ENCODE measurements around the gene VWF. TPM values are rescaled to one million over a fixed set of nuclear protein-coding genes. Genes with fewer than 3 reads are reported as not detected.

The VWF gene
- total and polyA plus RNA-seq, 2 donors (not counting 1 experiment from before 2014, with no cell fraction given) = not detected

DNA sequence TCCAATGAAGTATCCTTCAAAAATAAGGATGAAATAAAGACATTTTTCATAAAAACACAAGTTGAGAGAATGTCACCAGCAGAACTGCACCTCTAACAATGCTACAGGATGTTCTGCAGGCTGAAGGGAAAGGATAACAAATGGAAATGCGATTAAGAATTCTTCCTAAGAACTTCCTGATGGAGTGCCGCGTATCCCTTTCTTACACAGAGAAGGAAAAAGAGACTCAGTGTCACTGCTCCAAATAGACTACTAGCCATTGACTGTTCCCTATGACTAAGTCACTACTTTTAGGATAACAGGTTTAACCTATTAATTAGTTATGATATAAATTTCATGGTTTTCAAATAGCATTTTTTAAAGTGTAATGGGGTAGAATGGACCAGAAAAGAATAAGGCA, 182.6 kb downstream of the VWF start:
- Histone ChIP-seq H3K9me3 (ENCODE audit: control extremely low read depth in 1 of 3, control insufficient read depth in 2 of 3, insufficient read depth in 1 of 3, low read length in 2 of 3) (peaks cover 0 to 8% (median 0%) of the 10 kb centered on the region in 3 donors), H3K4me2 (replicated peaks; ENCODE audit: low read depth, low read length, poor library complexity, severe bottlenecking) (no peak overlapping the region), H3K79me2 (ENCODE audit: control insufficient read depth, insufficient read depth, low read length) (no peaks in the 10 kb centered on the region), H2AFZ (ENCODE audit: insufficient read depth, low read depth, low read length, poor library complexity, severe bottlenecking) (no peak overlapping the region), H3K36me3 (replicated peaks in 1 of 2; ENCODE audit: control extremely low read depth in 1 of 2, control insufficient read depth in 1 of 2, extremely low read depth in 1 of 2, insufficient read depth in 2 of 2, low read length in 1 of 2) (no peaks in the 10 kb centered on the region), H3K27ac (ENCODE audit: low read length in 2 of 2) (no peak overlapping the region), H3K4me3 (ENCODE audit: control extremely low read depth in 1 of 5, extremely low read depth in 1 of 5, insufficient read depth in 1 of 5, low read depth in 2 of 5, low read length in 4 of 5) (no peak overlapping the region), H3K9ac (ENCODE audit: low read length) (no peak overlapping the region), H3K27me3 (replicated peaks in 1 of 4; ENCODE audit: control extremely low read depth in 1 of 4, control insufficient read depth in 3 of 4, insufficient read depth in 4 of 4, low read length in 3 of 4) (peaks cover 0 to 31% (median 13%) of the 10 kb centered on the region in 4 experiments), H3K4me1 (ENCODE audit: control insufficient read depth in 2 of 2, insufficient read depth in 2 of 2, low read length in 2 of 2) (no peaks in the 10 kb centered on the region), H4K20me1 (ENCODE audit: control insufficient read depth, insufficient read depth, low read length, poor library complexity, severe bottlenecking) (no peaks in the 10 kb centered on the region)
- DNase-seq (no peak), ATAC-seq (ENCODE audit: low read depth) (no peak)
- H3K4me1 Mint-ChIP-seq = no peaks in the 10 kb centered on the region
- TF ChIP-seq EZH2 (IDR thresholded peaks at IDR 0.05; ENCODE audit: borderline replicate concordance, insufficient read depth, low read depth, low read length, poor library complexity, severe bottlenecking) = no peak
- TF ChIP-seq, protein P1, sequence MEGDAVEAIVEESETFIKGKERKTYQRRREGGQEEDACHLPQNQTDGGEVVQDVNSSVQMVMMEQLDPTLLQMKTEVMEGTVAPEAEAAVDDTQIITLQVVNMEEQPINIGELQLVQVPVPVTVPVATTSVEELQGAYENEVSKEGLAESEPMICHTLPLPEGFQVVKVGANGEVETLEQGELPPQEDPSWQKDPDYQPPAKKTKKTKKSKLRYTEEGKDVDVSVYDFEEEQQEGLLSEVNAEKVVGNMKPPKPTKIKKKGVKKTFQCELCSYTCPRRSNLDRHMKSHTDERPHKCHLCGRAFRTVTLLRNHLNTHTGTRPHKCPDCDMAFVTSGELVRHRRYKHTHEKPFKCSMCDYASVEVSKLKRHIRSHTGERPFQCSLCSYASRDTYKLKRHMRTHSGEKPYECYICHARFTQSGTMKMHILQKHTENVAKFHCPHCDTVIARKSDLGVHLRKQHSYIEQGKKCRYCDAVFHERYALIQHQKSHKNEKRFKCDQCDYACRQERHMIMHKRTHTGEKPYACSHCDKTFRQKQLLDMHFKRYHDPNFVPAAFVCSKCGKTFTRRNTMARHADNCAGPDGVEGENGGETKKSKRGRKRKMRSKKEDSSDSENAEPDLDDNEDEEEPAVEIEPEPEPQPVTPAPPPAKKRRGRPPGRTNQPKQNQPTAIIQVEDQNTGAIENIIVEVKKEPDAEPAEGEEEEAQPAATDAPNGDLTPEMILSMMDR (IDR thresholded peaks at IDR 0.05) = no peak
- no CpG with 5 or more reads among the region's 3 CpGs for WGBS (ENCODE audit: insufficient coverage)
- POLR2A ChIA-PET = no interaction called here
- CTCF ChIA-PET = no interaction called here
- H3K27me3 Mint-ChIP-seq = peaks cover 74% of the 10 kb centered on the region
- no peaks in the 10 kb centered on the region for H3K9me3 Mint-ChIP-seq (ENCODE audit: insufficient read depth)
- H3K27ac Mint-ChIP-seq = no peak overlapping the region
- intact Hi-C loops (cut with micrococcal nuclease) = no loop called here
- no peak overlapping the region for H3K4me3 Mint-ChIP-seq

DNA sequence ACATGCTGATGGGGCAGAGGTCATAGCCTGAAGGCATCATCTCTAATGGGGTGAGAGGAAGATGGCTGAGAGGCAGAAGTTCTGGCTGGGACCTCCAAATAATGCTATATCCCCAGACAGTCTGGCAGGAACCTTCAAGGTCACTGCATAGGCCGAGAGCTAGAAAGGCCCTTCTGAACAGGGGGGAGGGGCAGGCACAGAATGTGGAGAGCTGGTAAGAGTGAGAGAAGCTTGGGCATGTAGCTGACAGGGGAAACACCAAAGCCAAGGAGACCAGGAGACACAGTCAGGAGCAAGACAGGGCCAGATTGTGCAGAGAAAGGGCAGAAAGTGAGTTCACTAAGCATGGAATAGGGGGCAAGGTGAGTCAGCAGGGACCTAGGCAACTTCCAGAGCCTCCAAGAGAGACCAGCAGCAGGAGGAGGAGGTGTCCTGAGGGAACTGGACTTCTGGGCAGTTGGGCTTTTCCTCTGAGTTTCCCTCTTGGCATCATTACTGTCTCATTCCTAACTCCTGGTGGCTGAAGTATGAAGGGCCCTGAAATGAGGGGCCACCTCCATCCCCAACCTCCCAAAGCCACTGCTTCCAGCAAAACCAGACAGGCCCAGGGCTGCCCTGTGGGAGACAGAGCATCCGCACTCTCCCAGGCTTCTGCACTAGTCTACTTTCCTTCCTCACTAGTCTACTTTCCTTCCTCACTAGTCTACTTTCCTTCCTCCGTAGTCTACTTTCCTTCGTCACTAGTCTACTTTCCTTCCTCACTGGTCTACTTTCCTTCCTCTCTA, 196.5 kb downstream of the VWF start:
- no peak overlapping the region for H2AFZ ChIP-seq (ENCODE audit: insufficient read depth, low read depth, low read length, poor library complexity, severe bottlenecking)
- 89% methylated on average over 4 of the region's 4 CpGs for WGBS (ENCODE audit: insufficient coverage)
- H3K27ac ChIP-seq (ENCODE audit: low read length in 2 of 2) = no peak overlapping the region
- H3K27me3 ChIP-seq (replicated peaks in 1 of 4; ENCODE audit: control extremely low read depth in 1 of 4, control insufficient read depth in 3 of 4, insufficient read depth in 4 of 4, low read length in 3 of 4) = peaks cover 0 to 12% (median 0%) of the 10 kb centered on the region in 4 experiments
- no peaks in the 10 kb centered on the region for H3K4me1 Mint-ChIP-seq
- ChIA-PET POLR2A (no interaction called here), CTCF (no interaction called here)
- H3K36me3 ChIP-seq (replicated peaks in 1 of 2; ENCODE audit: control extremely low read depth in 1 of 2, control insufficient read depth in 1 of 2, extremely low read depth in 1 of 2, insufficient read depth in 2 of 2, low read length in 1 of 2) = no peaks in the 10 kb centered on the region
- ATAC-seq (ENCODE audit: low read depth) (no peak), DNase-seq (no peak)
- H3K4me3 Mint-ChIP-seq = no peak overlapping the region
- H3K9me3 Mint-ChIP-seq (ENCODE audit: insufficient read depth) = peaks cover 2% of the 10 kb centered on the region
- no peaks in the 10 kb centered on the region for H3K4me1 ChIP-seq (ENCODE audit: control insufficient read depth in 2 of 2, insufficient read depth in 2 of 2, low read length in 2 of 2)
- H3K9me3 ChIP-seq (ENCODE audit: control extremely low read depth in 1 of 3, control insufficient read depth in 2 of 3, insufficient read depth in 1 of 3, low read length in 2 of 3) = peaks cover 0 to 5% (median 0%) of the 10 kb centered on the region in 3 donors
- H3K27ac Mint-ChIP-seq = no peak overlapping the region
- H3K79me2 ChIP-seq (ENCODE audit: control insufficient read depth, insufficient read depth, low read length) = no peaks in the 10 kb centered on the region
- H3K4me3 ChIP-seq (ENCODE audit: control extremely low read depth in 1 of 5, extremely low read depth in 1 of 5, insufficient read depth in 1 of 5, low read depth in 2 of 5, low read length in 4 of 5) = no peak overlapping the region
- TF ChIP-seq, protein P1 (IDR thresholded peaks at IDR 0.05) = no peak
- TF ChIP-seq EZH2 (IDR thresholded peaks at IDR 0.05; ENCODE audit: borderline replicate concordance, insufficient read depth, low read depth, low read length, poor library complexity, severe bottlenecking) = no peak
- H3K27me3 Mint-ChIP-seq = peaks cover 13% of the 10 kb centered on the region
- no peak overlapping the region for H3K9ac ChIP-seq (ENCODE audit: low read length)
- intact Hi-C loops (cut with micrococcal nuclease) = no loop called here
- H3K4me2 ChIP-seq (replicated peaks; ENCODE audit: low read depth, low read length, poor library complexity, severe bottlenecking) = no peak overlapping the region
- no peaks in the 10 kb centered on the region for H4K20me1 ChIP-seq (ENCODE audit: control insufficient read depth, insufficient read depth, low read length, poor library complexity, severe bottlenecking)
